NCI-H128 (cell line): Measurements from ENCODE around the gene AUTS2.

Experiments used
- DNase-seq: peaks from one replicate; lab custom pipeline; 2025; ENCODE audit not compliant: unreplicated experiment; lab: John Stamatoyannopoulos, UW

Gene AUTS2

DNA sequence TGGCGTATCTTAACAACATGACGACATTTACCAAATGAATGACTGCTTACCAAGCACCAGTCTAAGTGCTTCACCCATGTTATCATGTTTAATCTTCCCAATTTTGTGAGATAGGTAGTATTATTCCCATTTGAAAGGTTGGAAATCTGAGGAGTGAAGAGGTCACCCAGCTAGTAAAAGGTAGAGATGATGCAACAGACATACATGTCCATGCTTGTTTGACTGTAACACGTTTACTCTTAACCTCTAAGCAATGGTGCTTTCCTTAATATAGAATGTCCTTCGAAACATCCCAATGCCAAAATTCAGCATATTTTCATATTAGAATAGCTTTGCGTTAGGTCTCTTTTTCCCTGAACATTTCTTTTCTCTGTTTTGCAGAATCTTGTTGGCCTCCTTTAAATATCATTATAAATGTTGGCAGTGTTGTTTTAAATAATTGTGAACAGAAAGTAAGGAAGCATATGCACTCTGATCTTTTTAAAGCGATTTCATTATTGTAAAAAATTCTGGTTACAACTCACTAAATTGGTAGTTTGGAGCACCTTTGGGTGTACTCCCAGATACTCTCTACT lies 722.8 kb downstream of the AUTS2 start:
- no peak for DNase-seq

DNA sequence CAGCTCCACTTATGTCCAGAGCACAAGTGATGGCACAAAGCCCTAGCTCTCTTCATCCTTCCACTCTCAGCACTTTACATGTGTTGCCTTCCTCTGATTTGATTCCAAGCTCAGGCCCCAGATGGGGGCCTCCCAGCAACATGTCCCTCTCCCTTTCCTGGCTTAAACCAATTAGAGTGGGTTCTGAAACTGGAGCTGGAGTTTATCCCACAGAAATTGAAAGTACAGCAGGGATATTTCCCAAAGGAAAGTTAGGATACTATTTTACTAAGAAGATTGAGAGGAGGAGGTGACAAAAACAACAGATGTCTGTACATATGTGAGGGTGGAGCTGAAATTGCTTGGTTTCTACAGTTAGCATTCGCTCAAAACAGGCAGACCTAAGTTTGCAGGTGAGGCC lies 724.6 kb downstream of the AUTS2 start:
- DNase-seq = no peak

DNA sequence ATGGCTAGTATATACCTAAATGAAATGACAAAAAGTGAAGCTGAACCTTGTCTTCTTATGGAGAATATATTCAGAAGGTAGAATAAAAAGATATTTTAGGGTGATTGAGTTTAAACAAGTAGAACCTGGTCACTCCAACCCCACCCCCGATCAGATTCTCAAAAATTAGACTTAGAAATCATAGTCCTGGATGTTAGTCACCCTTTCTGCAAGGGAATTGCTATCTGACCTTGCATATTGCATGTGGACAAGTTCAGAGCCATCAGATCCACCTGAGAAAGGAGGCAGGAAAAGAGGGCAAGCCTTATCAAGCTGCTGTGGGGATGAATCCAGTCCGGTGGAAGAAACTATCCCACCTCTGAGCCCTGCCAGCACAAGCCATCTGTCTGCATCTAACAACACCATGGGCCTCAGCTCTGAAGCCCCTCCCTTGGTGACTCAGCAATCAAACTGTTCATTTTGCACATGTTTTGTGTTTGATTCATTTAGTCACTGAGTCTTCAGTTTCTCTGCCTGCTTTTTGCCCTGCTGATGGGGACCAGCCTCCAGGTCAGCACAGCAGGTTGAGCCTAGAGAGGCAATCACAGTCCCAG lies 727.3 kb downstream of the AUTS2 start:
- no peak for DNase-seq

DNA sequence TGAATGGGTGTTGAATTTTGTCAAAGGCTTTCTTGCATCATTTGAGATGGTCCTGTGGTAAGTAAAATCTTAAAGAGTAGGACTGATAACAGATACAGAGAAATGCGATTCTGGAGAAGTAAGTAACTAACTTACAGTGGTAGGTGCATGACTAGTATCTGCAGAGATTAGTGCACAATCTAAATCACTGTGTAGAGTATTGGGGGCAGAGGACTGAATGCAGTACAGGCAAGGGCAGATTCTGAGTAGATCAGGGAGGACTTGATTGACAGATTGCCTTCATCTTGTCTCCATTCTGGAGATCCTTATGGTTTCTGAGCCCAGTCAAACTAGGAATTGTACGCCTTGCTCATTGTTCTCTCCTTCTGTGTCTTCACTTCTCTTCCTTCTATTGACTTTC lies 736.0 kb downstream of the AUTS2 start:
- DNase-seq = no peak

DNA sequence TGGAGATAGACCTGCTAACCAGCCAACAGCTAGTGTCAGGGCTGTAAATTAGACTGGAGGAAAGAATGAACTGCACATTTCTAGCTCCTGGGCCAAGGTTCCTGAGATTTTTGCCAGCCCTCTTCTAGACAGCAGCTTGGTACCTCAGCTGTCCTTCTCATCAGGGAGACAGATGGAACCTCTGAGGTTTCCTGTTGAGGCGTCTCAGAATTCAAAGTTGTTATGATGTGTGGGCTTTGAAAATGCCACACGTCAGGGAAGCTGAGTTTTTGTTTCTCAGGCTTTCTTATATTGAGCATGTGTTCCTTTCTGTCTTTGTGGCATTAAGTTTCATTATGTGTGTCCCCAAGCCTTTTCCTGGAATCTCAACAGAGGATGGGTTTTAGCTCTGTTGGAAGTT lies 736.6 kb downstream of the AUTS2 start:
- DNase-seq = no peak

DNA sequence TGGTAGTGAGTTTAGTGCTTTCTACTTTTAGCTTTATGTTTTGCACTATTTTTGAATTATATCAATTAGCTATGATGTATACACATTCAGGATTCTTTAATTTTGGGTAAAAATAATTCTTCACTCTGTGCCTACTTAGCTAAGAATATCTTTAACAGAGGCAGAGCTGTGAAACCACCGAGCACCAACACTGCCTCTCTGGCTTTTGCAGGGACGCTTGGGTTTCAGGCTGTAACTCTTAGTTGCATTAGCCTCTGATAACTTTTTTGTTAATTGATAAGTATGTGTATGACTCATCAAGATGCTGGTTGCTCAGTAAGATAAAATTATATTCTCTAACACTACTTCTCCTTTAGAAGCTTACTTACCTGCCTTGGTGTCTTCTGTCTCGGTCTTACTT lies 738.3 kb downstream of the AUTS2 start:
- no peak for DNase-seq

DNA sequence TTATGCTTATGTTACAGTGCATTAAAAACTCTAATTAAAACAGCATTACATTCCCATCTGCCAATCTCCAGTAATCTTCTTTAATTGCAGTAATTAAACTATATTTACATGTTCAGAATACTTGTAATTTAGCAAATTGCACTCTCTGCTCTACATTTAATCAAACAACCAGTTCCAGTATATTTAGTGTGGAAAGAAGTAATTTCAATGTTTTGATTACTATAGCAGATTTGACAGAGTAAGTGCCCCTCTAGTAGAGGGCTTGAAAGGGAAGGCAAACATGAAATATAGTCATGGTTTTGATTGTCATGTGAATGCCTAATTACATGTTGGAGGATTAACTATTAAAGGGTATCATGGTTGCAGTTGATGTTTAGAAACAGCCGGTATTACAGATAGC lies 739.7 kb downstream of the AUTS2 start:
- no peak for DNase-seq

DNA sequence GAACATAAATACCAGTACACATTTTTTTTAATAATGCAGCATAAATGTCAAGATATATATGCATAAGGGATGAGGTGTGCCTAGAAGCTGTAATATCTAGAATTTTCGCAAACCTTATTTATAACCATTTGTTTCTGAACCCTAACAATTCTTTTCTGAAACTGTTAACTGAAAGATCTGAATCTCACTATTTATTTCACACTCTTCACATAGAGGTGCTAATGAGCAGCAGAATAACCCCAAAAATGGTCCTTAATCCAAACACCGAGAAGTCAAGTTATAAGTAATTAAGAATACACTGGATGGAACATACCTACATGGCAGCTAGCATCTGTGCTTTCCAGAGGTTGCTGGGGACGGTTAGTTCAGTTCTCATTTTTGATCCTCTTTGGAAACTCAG lies 742.0 kb downstream of the AUTS2 start:
- no peak for DNase-seq

DNA sequence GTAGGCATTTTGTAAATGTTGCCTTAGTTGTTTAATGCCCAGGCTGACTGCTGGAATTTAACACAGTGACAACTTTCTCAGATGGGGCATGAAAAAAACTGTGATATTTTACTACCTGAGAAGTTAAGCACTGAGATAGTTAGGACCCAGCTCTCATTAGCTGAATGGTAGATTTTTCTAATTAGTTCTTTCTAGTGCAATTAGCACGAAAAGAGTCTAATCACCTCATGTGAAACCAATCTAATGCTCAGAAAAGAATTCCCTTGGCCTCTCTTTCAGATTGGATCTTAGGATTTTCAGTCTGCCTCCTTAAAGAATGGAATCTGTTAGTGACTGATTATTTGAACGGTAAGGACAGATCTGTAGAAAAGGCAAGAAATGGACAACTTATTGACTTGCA lies 743.2 kb downstream of the AUTS2 start:
- no peak for DNase-seq

DNA sequence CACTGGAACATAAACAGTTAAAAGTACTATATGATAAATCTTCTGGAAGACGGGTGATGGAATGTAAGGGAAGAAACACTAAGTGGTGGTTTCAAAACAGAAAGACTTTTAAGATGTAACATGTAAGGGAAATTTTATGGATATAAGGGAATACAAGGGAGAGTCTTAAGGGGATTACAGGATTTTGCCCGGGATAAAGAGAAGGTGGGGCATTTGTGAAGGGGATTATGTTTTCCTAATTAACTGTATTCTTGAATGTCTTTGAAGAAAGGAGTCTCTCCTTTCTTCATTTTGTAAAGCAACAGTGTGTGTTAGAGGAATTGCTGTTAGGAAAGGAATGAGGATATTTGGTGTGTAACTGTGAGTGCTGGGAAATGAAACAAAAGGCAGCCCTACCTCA lies 745.2 kb downstream of the AUTS2 start:
- no peak for DNase-seq

DNA sequence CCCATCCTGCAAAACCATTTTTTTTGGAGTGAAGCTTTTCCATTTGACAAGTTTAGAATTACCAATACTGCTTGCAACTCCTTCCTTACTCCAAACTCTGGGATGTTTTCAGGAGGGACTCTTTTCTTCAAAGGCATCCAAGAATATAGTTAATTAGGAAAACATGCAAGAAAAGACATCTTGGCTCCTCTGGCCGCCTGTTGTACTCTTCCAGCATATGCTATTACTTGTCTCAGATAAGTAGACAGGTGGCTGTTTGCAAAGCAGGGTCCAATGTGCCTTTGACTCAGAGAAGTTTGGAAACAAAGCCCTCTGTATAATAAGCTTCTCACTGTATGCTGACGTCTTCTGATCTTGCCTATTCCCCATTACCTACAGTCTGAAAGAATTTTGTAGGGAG lies 746.5 kb downstream of the AUTS2 start:
- DNase-seq = no peak

DNA sequence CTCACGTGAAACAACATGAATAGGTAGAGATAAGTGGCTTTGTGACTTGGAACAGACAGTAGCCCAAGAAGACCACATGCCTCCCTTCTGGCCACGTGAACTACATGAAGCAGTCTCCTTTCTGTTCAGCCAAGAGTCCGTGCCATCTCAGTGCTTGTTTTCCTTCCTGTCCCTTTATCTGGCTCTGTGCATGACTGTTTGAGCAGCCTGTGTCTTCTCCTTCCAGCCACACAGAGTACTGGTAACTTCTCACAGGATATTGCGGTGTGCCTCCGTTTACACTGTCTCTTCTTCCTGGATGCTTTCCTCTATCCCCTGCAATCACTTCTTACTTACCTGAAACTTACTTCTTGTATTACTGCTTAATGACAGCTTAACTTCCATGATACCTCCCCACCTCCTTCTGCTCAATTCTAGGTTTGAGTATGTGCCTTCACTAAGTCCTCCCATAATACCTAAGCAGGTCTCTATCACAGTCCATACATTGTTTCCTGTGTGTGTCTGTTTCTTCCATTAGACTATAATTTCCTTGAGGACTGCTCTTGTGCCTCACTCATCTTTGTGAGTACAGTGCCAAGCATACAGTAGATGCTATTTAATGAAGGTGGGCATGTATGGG lies 748.7 kb downstream of the AUTS2 start:
- DNase-seq = no peak

DNA sequence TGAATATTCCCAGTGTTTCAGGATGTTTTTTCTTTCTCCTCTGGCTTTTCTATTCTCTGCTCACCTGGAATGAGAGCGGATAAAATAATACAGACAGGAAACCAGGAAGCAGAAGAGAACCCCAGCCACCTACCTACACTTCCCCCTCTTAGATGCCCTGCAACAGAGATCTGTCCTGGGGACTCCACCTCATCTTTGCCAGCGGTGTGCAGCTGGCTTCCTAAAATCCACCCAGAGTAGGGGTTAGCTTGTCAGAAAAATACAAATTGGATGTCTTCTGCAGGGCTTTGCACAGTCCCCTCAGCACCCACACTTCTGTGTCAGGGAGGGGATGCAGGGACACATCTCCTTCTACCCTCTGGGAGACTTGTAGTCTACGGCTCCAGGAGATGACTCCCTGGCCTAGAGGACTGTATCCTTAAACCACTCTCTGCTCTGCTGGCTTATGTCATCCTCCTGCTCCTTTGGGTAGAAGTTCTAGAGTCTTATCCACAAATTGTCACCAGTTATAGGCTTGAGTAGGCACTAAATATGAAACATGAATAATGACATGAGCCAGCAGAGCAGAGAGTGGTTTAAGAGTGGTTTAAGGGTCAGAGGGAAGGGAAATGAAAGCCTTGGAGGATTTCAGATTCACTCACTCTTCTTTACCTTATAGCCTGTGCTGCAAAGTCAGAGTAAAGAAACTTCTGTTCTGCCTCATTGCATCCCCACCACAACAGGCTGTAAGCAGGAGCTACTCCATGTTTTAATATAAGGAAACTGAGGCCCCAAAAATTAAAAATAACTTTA lies 749.4 kb downstream of the AUTS2 start:
- no peak for DNase-seq

DNA sequence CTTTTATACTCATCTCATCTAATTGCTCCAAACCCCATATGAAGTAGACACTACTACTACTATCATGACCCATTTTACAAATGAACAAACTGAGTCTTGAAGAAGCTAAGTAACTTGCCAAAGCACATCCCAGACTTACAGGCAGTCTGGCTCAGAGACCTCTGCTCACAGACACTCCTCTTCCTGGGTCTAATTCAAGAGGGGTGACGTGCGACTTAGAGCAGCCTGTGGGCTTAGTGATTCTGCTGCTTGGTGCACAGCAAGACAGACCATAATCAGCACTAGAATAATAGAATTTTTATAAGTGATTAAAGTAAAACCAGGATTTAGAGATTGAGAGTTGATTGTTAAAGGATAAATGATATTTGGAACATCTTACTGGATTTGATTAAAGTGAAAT lies 750.8 kb downstream of the AUTS2 start:
- DNase-seq = no peak

DNA sequence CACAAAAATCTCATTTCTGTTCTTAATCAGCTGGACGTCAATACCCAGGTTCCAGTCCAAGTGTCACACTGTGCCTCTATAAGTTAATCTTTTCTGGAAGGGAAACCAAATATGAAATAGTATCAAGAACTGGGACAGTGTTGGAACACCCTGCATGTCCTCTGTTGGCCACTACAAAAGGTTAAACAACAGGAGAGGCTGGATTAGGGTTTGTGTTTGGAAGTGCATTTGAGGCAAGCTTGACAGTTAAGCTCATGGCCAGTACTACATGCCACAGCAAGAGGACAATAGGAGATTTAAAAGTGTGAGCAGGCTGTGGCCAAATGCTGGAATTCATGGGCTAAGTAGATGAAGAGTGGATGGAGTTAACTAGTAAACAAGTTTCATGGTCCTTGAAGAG lies 751.5 kb downstream of the AUTS2 start:
- DNase-seq = no peak

DNA sequence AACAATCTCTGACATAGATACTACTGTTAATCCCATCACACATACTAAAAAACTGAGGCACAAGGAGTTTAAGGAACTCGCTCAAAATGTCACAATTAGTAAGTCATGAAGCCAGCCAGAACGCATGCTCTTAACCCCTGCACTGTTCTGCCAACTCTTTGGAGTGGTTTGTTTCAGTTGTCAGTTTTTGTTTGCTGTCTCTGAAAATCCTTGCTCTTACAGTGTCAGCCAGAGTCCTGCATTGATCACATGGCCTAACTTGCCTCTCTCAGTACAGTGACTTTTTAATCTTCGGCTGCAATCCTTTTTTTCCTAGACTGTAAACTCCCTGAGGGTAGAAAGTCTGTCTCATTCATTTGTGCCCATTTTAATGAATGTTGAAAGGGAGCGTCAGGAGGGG lies 753.8 kb downstream of the AUTS2 start:
- no peak for DNase-seq

DNA sequence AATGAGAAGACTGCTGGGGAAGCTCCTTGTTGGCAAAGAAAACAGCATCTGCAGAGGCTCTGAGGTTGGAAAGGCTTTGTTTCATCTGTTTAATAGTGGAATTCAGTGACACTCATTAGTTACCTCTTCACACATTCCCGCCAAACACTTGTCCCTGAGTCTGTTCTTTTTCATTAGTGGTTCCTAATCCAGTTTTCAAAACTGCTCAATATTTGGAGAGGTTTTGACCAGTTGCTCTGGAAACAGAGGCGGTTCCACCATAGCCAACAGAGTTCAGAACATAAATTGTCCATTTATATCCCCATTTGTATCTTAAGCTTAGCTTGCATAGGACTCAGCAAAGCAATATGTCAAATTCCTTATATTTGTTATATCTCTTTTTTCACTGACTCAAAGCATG lies 754.6 kb downstream of the AUTS2 start:
- no peak for DNase-seq

DNA sequence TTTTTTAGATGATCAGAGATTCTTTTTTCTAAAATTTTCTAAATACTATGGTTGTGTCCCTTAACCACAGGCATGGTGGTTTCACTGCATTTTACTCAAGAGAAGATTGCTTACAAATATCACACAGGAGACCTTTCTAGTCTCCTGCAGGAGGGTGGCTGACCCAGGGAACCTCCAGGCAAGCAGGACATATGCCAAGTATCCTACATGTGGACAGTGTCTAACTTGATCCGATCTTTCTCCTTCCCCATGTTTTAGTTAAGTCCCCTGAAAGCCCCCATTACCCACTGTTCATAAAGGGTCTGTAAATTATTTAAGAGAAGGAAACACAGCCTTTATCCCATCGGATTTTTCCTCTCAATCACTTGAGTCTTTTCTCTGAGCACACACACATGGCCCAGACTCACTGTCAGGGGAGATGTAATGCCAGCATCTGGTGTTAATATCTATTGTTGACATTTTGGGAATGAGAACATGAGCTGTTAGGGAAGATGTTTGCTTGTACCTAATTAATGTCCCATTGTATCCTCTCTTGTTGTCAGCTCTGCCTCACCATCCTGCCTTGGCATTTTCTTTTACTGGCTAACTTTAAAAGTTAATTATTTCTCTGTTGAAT lies 755.2 kb downstream of the AUTS2 start:
- DNase-seq = no peak

DNA sequence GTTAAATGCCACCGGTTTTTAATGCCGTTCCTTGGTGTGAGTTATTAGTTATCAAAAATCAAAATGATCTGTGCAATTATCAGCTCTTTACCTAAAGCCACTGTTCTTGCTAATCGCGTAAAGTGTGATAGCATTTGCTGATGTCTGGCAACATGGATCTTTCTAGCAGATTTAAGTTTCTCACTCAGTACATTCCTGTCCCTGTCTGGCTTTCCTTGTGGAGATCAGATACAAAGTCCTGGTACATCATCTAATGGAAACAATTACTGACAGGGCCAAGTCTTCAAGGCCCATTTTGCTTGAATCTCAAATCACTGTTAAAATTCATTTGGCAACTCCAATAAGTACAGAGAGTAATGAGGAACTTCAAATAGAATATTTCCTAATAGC lies 755.7 kb downstream of the AUTS2 start:
- no peak for DNase-seq

DNA sequence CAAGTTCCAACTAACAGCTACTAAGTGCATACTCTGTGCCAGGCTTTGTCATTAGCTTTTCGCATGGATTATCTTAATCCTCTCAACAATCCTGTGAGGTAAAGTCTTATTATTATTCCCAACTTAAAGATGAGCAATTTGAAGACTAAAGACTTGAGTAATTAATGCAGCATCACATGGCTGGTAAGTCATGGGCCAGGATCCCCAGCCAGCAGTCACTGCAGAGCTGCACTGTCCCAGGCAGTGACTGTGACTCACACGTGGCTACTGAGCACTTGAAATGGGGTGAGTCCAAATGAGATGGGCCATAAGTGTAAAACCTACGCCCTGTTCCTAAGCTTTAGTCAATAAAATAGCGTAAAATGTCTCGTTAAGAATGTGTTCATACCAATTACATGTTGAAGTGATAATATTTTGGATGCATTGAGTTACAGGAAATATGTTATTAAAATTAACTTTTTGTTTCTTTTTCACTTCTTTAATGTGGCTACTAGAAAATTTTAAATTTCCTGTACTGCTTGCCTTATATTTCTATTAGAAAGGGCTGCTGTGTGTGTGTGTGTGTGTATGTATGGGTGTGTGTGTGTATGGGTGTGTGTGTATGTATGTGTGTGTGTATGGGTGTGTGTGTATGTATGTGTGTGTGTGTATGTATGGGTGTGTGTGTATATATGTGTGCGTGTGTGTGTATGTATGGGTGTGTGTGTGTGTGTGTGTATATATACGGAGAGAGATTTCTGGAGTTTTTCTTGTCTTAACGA lies 756.3 kb downstream of the AUTS2 start:
- no peak for DNase-seq
